Measurements from ENCODE around the gene ARHGAP31.

DNA sequence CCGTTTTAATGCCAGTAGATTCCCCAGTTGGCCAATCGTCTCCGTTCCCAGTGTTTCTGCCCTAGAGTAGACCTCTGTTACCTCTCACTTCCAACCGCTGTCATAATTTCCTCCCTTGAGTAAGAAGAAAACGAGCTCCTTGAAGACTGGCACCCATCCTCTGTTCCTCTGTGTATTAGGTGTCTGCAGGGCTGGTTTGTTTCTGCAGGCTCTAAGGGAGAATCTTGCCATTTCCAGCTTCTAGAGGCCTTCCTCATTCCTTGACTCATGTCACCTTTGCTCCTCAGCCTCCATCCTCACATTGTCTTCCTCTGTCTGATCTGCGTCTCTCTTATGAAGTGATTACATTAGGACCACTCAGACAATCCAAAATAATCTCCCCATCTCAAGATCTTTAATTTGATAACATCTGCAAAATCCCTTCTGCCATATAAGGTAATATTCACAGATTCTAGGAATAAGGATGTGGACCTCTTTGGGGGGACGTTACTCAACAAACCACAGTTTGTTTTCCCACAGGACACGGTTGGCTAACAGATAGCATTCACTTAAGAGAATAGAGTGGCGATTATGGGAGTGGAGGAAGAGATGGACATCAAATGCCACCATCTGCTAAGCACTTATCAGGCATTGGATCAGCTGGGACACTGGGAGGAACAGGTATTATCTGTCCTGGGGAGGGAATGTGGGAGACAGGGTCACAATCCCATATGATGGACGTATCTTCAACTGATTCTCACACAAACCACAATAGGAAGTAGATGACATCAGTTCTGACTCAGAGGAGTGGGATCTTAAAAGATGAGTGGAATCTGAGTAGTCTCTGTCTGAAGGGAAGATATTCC, 17.1 kb downstream of the ARHGAP31 start:
- no peak for TF ChIP-seq POLR2AphosphoS5 (IDR thresholded peaks at IDR 0.05)
- TF ChIP-seq, protein P1, sequence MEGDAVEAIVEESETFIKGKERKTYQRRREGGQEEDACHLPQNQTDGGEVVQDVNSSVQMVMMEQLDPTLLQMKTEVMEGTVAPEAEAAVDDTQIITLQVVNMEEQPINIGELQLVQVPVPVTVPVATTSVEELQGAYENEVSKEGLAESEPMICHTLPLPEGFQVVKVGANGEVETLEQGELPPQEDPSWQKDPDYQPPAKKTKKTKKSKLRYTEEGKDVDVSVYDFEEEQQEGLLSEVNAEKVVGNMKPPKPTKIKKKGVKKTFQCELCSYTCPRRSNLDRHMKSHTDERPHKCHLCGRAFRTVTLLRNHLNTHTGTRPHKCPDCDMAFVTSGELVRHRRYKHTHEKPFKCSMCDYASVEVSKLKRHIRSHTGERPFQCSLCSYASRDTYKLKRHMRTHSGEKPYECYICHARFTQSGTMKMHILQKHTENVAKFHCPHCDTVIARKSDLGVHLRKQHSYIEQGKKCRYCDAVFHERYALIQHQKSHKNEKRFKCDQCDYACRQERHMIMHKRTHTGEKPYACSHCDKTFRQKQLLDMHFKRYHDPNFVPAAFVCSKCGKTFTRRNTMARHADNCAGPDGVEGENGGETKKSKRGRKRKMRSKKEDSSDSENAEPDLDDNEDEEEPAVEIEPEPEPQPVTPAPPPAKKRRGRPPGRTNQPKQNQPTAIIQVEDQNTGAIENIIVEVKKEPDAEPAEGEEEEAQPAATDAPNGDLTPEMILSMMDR (IDR thresholded peaks at IDR 0.05 in 8 of 11, conservative IDR thresholded peaks at IDR 0.05 in 3 of 11), result no peak
